ENCODE data around the gene TFAP2E.
"Not testable (repeated sequence)": the region's sequence is repeated elsewhere in the genome, so short reads cannot be mapped to it uniquely, and the experiment has no call there.

TFAP2E gene

DNA sequence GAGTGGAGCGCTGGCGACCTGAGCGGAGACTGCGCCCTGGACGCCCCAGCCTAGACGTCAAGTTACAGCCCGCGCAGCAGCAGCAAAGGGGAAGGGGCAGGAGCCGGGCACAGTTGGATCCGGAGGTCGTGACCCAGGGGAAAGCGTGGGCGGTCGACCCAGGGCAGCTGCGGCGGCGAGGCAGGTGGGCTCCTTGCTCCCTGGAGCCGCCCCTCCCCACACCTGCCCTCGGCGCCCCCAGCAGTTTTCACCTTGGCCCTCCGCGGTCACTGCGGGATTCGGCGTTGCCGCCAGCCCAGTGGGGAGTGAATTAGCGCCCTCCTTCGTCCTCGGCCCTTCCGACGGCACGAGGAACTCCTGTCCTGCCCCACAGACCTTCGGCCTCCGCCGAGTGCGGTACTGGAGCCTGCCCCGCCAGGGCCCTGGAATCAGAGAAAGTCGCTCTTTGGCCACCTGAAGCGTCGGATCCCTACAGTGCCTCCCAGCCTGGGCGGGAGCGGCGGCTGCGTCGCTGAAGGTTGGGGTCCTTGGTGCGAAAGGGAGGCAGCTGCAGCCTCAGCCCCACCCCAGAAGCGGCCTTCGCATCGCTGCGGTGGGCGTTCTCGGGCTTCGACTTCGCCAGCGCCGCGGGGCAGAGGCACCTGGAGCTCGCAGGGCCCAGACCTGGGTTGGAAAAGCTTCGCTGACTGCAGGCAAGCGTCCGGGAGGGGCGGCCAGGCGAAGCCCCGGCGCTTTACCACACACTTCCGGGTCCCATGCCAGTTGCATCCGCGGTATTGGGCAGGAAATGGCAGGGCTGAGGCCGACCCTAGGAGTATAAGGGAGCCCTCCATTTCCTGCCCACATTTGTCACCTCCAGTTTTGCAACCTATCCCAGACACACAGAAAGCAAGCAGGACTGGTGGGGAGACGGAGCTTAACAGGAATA, 4.2 kb downstream of the TFAP2E start:
- TF ChIP-seq TOX (CRISPR knock-in tag; IDR thresholded peaks at IDR 0.05; ENCODE audit: borderline replicate concordance) = no peak
- no peak for TF ChIP-seq CSDC2 (CRISPR knock-in tag; IDR thresholded peaks at IDR 0.05)
- no peak for ATAC-seq

DNA sequence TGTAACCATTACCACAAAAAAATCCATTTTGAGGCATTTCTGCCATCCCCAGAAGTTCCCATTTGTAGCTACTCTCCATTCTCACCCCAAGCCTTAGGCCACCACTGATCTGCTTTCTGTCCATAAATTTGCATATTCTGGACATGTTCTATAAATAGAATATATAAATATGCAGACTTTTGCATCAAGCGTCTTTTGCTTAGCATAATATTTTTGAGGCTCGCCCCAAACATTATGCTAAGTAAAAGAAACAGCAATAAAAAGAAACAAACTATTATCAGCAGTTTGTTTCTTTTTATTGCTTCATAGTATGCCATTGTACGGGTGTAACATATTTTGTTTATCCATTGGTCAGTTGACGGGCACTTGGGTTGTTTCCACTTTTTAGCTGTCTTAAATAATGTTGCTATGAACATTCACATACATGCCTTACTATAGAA, 7.9 kb downstream of the TFAP2E start:
- ATAC-seq = no peak
- no peak for TF ChIP-seq ARNTL (CRISPR knock-in tag; IDR thresholded peaks at IDR 0.05; ENCODE audit: borderline replicate concordance, low read depth)
- TF ChIP-seq, protein P1, sequence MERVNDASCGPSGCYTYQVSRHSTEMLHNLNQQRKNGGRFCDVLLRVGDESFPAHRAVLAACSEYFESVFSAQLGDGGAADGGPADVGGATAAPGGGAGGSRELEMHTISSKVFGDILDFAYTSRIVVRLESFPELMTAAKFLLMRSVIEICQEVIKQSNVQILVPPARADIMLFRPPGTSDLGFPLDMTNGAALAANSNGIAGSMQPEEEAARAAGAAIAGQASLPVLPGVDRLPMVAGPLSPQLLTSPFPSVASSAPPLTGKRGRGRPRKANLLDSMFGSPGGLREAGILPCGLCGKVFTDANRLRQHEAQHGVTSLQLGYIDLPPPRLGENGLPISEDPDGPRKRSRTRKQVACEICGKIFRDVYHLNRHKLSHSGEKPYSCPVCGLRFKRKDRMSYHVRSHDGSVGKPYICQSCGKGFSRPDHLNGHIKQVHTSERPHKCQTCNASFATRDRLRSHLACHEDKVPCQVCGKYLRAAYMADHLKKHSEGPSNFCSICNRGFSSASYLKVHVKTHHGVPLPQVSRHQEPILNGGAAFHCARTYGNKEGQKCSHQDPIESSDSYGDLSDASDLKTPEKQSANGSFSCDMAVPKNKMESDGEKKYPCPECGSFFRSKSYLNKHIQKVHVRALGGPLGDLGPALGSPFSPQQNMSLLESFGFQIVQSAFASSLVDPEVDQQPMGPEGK (CRISPR knock-in tag; IDR thresholded peaks at IDR 0.05; ENCODE audit: borderline replicate concordance) = no peak
- no peak for TF ChIP-seq OSR1 (CRISPR knock-in tag; IDR thresholded peaks at IDR 0.05)
- TF ChIP-seq ESRRG (CRISPR knock-in tag; IDR thresholded peaks at IDR 0.05) = no peak
- no peak for TF ChIP-seq ZFP30 (CRISPR knock-in tag; IDR thresholded peaks at IDR 0.05)
- TF ChIP-seq, protein P2, sequence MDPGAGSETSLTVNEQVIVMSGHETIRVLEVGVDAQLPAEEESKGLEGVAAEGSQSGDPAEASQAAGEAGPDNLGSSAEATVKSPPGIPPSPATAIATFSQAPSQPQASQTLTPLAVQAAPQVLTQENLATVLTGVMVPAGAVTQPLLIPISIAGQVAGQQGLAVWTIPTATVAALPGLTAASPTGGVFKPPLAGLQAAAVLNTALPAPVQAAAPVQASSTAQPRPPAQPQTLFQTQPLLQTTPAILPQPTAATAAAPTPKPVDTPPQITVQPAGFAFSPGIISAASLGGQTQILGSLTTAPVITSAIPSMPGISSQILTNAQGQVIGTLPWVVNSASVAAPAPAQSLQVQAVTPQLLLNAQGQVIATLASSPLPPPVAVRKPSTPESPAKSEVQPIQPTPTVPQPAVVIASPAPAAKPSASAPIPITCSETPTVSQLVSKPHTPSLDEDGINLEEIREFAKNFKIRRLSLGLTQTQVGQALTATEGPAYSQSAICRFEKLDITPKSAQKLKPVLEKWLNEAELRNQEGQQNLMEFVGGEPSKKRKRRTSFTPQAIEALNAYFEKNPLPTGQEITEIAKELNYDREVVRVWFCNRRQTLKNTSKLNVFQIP (CRISPR knock-in tag; IDR thresholded peaks at IDR 0.05; ENCODE audit: borderline replicate concordance, low read depth) = no peak
- no peak for TF ChIP-seq PPARA (CRISPR knock-in tag; IDR thresholded peaks at IDR 0.05; ENCODE audit: borderline replicate concordance)
- TF ChIP-seq, protein P3, sequence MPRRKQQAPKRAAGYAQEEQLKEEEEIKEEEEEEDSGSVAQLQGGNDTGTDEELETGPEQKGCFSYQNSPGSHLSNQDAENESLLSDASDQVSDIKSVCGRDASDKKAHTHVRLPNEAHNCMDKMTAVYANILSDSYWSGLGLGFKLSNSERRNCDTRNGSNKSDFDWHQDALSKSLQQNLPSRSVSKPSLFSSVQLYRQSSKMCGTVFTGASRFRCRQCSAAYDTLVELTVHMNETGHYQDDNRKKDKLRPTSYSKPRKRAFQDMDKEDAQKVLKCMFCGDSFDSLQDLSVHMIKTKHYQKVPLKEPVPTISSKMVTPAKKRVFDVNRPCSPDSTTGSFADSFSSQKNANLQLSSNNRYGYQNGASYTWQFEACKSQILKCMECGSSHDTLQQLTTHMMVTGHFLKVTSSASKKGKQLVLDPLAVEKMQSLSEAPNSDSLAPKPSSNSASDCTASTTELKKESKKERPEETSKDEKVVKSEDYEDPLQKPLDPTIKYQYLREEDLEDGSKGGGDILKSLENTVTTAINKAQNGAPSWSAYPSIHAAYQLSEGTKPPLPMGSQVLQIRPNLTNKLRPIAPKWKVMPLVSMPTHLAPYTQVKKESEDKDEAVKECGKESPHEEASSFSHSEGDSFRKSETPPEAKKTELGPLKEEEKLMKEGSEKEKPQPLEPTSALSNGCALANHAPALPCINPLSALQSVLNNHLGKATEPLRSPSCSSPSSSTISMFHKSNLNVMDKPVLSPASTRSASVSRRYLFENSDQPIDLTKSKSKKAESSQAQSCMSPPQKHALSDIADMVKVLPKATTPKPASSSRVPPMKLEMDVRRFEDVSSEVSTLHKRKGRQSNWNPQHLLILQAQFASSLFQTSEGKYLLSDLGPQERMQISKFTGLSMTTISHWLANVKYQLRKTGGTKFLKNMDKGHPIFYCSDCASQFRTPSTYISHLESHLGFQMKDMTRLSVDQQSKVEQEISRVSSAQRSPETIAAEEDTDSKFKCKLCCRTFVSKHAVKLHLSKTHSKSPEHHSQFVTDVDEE (CRISPR knock-in tag; IDR thresholded peaks at IDR 0.05) = no peak
- no peak for TF ChIP-seq TOX (CRISPR knock-in tag; IDR thresholded peaks at IDR 0.05; ENCODE audit: borderline replicate concordance)
- no peak for TF ChIP-seq ZFP3 (CRISPR knock-in tag; IDR thresholded peaks at IDR 0.05)
- TF ChIP-seq BACH2 (CRISPR knock-in tag; IDR thresholded peaks at IDR 0.05; ENCODE audit: borderline replicate concordance) = no peak
- no peak for TF ChIP-seq ZNF70 (CRISPR knock-in tag; IDR thresholded peaks at IDR 0.05)
- TF ChIP-seq ZNF8 (CRISPR knock-in tag; IDR thresholded peaks at IDR 0.05) = no peak
- TF ChIP-seq CSDC2 (CRISPR knock-in tag; IDR thresholded peaks at IDR 0.05) = no peak

DNA sequence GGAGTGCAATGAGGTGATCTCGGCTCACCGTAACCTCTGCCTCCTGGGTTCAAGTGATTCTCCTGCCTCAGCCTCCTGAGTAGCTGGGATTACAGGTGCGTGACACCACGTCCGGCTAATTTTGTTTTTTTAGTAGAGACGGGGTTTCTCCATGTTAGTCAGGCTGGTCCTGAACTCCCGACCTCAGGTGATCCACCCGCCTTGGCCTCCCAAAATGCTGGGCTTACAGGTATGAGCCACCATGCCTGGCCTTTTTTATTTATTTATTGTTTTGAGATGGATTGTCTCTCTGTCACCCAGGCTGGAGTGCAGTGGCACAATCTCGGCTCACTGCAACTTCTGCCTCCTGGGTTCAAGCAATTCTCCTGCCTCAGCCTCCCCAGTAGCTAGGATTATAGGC, 8.5 kb downstream of the TFAP2E start:
- not testable (repeated sequence) for ATAC-seq

DNA sequence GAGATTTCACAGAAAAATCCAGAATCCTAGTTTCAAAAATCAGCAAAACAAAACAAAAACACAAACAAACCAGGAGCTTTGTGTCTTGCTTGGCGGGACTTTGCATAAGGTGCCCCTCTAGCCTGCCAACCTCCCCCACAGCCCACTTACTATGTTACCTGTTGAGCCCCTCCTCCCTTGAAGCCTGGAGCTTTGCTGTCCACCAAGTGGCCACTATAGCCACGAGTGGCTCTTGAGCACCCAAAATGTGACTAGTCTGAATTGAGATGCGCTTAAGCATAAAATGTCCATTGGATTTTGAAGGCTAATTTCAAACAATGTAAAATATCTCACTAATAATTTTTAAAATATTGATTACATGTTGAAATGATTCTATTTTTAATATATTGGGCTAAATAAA, 12.2 kb downstream of the TFAP2E start:
- ATAC-seq = no peak
- TF ChIP-seq, protein P2 (CRISPR knock-in tag; IDR thresholded peaks at IDR 0.05; ENCODE audit: borderline replicate concordance, low read depth) = no peak
- TF ChIP-seq ZNF70 (CRISPR knock-in tag; IDR thresholded peaks at IDR 0.05) (no peak), CSDC2 (CRISPR knock-in tag; IDR thresholded peaks at IDR 0.05) (no peak), ESRRG (CRISPR knock-in tag; IDR thresholded peaks at IDR 0.05) (no peak), ARNTL (CRISPR knock-in tag; IDR thresholded peaks at IDR 0.05; ENCODE audit: borderline replicate concordance, low read depth) (no peak), TOX (CRISPR knock-in tag; IDR thresholded peaks at IDR 0.05; ENCODE audit: borderline replicate concordance) (no peak), SNAI2 (CRISPR knock-in tag; IDR thresholded peaks at IDR 0.05) (no peak), TCF4 (CRISPR knock-in tag; IDR thresholded peaks at IDR 0.05; ENCODE audit: borderline replicate concordance) (no peak), BACH2 (CRISPR knock-in tag; IDR thresholded peaks at IDR 0.05; ENCODE audit: borderline replicate concordance) (no peak), GLIS3 (CRISPR knock-in tag; IDR thresholded peaks at IDR 0.05) (no peak), ZNF565 (CRISPR knock-in tag; conservative IDR thresholded peaks at IDR 0.05; ENCODE audit: low read depth) (no peak)
- TF ChIP-seq, protein P1 (CRISPR knock-in tag; IDR thresholded peaks at IDR 0.05; ENCODE audit: borderline replicate concordance) = no peak
- TF ChIP-seq, protein P4, sequence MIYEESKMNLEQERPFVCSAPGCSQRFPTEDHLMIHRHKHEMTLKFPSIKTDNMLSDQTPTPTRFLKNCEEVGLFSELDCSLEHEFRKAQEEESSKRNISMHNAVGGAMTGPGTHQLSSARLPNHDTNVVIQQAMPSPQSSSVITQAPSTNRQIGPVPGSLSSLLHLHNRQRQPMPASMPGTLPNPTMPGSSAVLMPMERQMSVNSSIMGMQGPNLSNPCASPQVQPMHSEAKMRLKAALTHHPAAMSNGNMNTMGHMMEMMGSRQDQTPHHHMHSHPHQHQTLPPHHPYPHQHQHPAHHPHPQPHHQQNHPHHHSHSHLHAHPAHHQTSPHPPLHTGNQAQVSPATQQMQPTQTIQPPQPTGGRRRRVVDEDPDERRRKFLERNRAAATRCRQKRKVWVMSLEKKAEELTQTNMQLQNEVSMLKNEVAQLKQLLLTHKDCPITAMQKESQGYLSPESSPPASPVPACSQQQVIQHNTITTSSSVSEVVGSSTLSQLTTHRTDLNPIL (CRISPR knock-in tag; IDR thresholded peaks at IDR 0.05; ENCODE audit: low read depth) = no peak
- TF ChIP-seq, protein P3 (CRISPR knock-in tag; IDR thresholded peaks at IDR 0.05) = no peak

All from SK-N-SH treated with all-trans-retinoic acid at 6 μM for 48 hours (cell line).